HFFc6 (cell line): ENCODE data around the gene SLC25A31. TPM values are rescaled to one million over a fixed set of nuclear protein-coding genes. Genes with fewer than 3 reads are reported as not detected.

ENCODE experiments used
- DNase-seq: peaks from one replicate; pipeline ENCODE4 v3.0.0-alpha.2; 2018
- H3K27ac Mint-ChIP-seq: 2 replicates; pipeline ENCODE4 v1.8.0; 2020; ENCODE audit warnings: mild to moderate bottlenecking, mixed read lengths
- H3K27me3 Mint-ChIP-seq: 2 replicates; pipeline ENCODE4 v1.8.0; 2021; ENCODE audit warnings: mild to moderate bottlenecking, moderate library complexity, mixed read lengths; ENCODE audit not compliant: insufficient read depth
- H3K36me3 Mint-ChIP-seq: 2 replicates; pipeline ENCODE4 v1.8.0; 2021; ENCODE audit warnings: low read depth, mixed read lengths
- H3K4me1 Mint-ChIP-seq: 2 replicates; pipeline ENCODE4 v1.8.0; 2020; ENCODE audit warnings: low read depth, mixed read lengths
- H3K4me3 Mint-ChIP-seq: 2 replicates; pipeline ENCODE4 v1.8.0; 2020; ENCODE audit warnings: mild to moderate bottlenecking, moderate library complexity, mixed read lengths
- H3K9me3 Mint-ChIP-seq: 2 replicates; pipeline ENCODE4 v1.8.0; 2020; ENCODE audit warnings: mild to moderate bottlenecking, mixed read lengths
- CTCF ChIP-seq: fragments of 200-600 bp; sonication (generic); IDR thresholded peaks from 2 replicates; pipeline ENCODE4 v1.5.0; 2021; ENCODE audit warnings: antibody characterized with exemption, mild to moderate bottlenecking
- long read RNA-seq: library from polyadenylated mRNA; unstranded; transcript quantifications from one replicate; pipeline ENCODE4 v2.0.0, GENCODE V29; 2019
- total RNA-seq, 6 experiments: library from RNA; stranded (reverse); fragmentation: NEBNext Ultra II Directional; extraction: Animal tissue kit (Norgen Biotek cat#: 25700); gene quantifications; 2 replicates in 1 of 6; 3 replicates in 5 of 6; pipeline ENCODE4 v1.2.3, GENCODE V29; 2021

SLC25A31 gene
- total RNA-seq, result not detected
- long read RNA-seq, result 0 reads

DNA sequence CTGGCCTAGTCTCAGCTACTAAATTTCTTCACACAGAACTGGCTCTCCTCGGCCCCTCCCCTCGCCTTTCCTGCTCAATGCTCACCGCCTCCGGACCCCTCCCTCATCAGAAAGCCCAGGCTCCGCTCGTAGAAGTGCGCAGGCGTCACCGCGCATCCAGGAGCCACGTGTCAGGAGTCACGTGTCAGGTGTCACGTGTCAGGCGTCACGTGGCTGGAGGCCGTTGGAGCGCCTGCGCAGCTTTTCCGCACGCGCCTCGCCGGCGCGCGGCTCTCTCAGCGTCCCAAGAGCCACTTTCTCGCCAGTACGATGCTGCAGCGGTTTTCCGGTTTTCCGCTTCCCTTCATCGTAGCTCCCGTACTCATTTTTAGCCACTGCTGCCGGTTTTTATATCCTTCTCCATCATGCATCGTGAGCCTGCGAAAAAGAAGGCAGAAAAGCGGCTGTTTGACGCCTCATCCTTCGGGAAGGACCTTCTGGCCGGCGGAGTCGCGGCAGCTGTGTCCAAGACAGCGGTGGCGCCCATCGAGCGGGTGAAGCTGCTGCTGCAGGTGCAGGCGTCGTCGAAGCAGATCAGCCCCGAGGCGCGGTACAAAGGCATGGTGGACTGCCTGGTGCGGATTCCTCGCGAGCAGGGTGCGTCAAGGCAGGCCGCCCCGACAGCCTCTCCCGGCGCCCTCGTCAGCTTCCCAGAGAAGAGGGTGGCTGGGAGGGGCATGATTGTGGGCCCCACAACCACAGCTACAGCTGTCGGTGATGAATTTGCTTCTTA, at the start of gene SLC25A31:
SLC25A31 (plus strand) TSS at position 259 of the 772 bp plus-strand sequence; CDS start at position 405, 146 bp downstream.
- no peak for TF ChIP-seq CTCF
- Mint-ChIP-seq H3K27ac (no peak within 1 kb of the TSS), H3K4me3 (no peak within 1 kb of the TSS), H3K36me3 (no peaks in the 10 kb centered on the region), H3K9me3 (no peaks in the 10 kb centered on the region), H3K27me3 (no peaks in the 10 kb centered on the region; the same call in 1 of the 2 replicates), H3K4me1 (no peaks in the 10 kb centered on the region)
- no peak for DNase-seq

DNA sequence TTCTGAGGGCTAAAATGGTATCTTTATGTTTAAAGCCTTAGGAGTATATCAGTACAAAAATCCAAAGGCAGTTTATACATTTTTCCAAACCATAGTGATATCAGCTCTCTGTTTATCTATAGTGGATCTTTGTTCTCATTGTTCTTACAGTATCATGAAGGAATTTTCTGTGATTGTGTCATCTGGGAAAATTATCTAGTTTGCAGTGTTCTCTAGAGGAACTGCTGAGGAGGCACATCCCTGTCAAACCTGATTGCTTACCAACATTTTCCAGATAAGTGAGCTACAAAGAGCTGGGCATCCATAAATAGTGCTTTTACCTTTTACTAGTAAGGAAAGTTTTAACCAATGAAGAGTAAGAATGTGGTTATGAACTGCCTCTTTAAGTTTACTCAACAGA, 44.9 kb upstream of the SLC25A31 start:
- Mint-ChIP-seq H3K36me3 (peaks cover 7% of the 10 kb centered on the region; the same call in 1 of the 2 replicates), H3K27ac (no peak overlapping the region; the same call in 1 of the 2 replicates), H3K9me3 (no peaks in the 10 kb centered on the region), H3K4me3 (no peak overlapping the region), H3K27me3 (no peaks in the 10 kb centered on the region), H3K4me1 (peaks cover 28% of the 10 kb centered on the region)
- peak; percentile 34 for DNase-seq
- no peak for TF ChIP-seq CTCF

GRCh38 chr4:127686658-127687057, 43.5 kb upstream of the SLC25A31 start:
- Mint-ChIP-seq H3K27me3 (no peaks in the 10 kb centered on the region), H3K4me3 (no peak overlapping the region; the same call in 1 of the 2 replicates), H3K27ac (peak overlapping the region; percentile 32), H3K9me3 (no peaks in the 10 kb centered on the region), H3K36me3 (peaks cover 7% of the 10 kb centered on the region; the same call in 1 of the 2 replicates), H3K4me1 (peaks cover 28% of the 10 kb centered on the region)
- TF ChIP-seq CTCF, result no peak
- peak; percentile 33 for DNase-seq

DNA sequence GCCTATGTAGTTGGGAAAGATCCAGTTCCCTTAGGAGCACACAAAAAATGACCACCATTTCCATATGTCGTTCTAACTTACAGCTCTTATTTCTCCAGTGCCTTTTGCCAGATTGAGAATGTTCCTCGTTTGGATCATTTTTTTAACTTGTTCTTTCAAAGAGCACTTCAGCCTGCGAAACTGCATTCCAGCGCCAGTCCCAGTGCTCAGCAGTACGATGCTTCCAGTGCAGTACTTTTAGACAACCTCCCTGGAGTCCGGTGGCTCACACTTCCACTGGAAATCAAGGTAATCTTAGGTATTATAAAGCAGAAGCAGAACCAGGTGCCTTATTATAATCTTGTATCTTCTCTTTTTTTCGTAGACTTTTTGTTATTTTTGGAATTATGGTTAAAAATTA, 42.6 kb upstream of the SLC25A31 start:
- Mint-ChIP-seq H3K4me3 (no peak overlapping the region), H3K27ac (no peak overlapping the region), H3K36me3 (peaks cover 13% of the 10 kb centered on the region; the same call in 1 of the 2 replicates), H3K27me3 (no peaks in the 10 kb centered on the region), H3K9me3 (no peaks in the 10 kb centered on the region), H3K4me1 (peaks cover 28% of the 10 kb centered on the region)
- DNase-seq, result no peak
- no peak for TF ChIP-seq CTCF

GRCh38 chr4:127698789-127699200, 31.4 kb upstream of the SLC25A31 start:
- no peak for TF ChIP-seq CTCF
- Mint-ChIP-seq H3K4me3 (no peak overlapping the region), H3K36me3 (peaks cover 20% of the 10 kb centered on the region), H3K4me1 (peaks cover 13% of the 10 kb centered on the region), H3K27me3 (peaks cover 2% of the 10 kb centered on the region), H3K27ac (no peak overlapping the region), H3K9me3 (peaks cover 11% of the 10 kb centered on the region)
- peak; percentile 78 for DNase-seq
